Omental fat pad (tissue), 4 donors: Measurements from ENCODE around the gene ULK1. TPM values are rescaled to one million over a fixed set of nuclear protein-coding genes. Genes with fewer than 3 reads are reported as not detected.
A peak's percentile ranks its signal among the peaks of the same experiment; 100 is the strongest.

ENCODE experiments used
- ATAC-seq: fragments of 150-250 bp; one replicate; pipeline ENCODE4 v1.9.1; 2016; ENCODE audit warnings: mild to moderate bottlenecking, moderate library complexity; ENCODE audit not compliant: low FRiP score
- DNase-seq: peaks from one replicate; pipeline ENCODE4 v3.0.0-alpha.2; 2019; ENCODE audit warnings: low spot score
- CTCF ChIP-seq, 3 donors: fragments of 450-650 bp; IDR thresholded peaks; one replicate each; pipeline ENCODE4 v1.5.1; 2016 to 2017; ENCODE audit warnings: antibody characterized with exemption in 3 of 3, mild to moderate bottlenecking in 3 of 3, moderate library complexity in 2 of 3
- total RNA-seq, 4 donors: library from RNA; depleted of rRNA; stranded (reverse); fragments of >200 nt; gene quantifications; one replicate each; pipeline ENCODE4 v1.1.0, GENCODE V29; 2016

Gene ULK1
- total RNA-seq, 4 donors from 2014 or later, result 7.7 to 24.4 (median 9.4) TPM

DNA sequence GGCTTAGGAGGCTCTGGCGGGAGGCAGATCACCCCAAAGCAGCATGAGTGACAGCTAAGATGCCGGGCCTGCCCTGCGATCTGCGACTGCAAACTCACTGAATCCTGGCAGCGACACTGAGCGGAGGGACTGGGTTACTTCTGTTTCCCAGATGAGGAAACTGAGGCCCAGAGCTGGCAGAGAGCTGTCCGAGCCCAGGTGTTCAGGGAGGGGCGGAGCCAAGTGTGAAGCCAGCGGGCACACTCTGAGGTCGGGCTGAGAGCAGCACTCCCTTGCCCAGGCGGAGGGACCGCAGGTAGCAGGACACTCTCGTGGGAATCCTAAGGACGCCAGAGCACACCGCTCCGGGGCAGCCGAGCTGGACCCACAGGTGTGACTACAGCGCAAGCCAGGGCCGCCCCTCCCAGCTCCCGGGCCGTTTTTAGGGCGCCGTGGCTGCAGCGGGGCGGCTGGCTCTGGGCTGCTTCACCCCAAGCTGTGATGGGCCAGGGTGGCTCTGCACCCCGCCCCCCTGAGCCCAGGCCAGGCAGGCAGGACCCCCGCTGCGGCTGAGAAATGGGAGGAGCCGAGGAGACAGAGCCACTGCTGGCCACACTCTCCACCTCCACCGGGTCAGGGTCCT, 38.8 kb upstream of the ULK1 start:
- no peak for TF ChIP-seq CTCF (IDR thresholded peaks at IDR 0.05)
- DNase-seq (no peak), ATAC-seq (no peak)

- no peak for TF ChIP-seq CTCF (IDR thresholded peaks at IDR 0.05)
- ATAC-seq (no peak), DNase-seq (no peak)
These were observed 37.9 kb upstream of the ULK1 start for GRCh38 chr12:131856366-131857097.

DNA sequence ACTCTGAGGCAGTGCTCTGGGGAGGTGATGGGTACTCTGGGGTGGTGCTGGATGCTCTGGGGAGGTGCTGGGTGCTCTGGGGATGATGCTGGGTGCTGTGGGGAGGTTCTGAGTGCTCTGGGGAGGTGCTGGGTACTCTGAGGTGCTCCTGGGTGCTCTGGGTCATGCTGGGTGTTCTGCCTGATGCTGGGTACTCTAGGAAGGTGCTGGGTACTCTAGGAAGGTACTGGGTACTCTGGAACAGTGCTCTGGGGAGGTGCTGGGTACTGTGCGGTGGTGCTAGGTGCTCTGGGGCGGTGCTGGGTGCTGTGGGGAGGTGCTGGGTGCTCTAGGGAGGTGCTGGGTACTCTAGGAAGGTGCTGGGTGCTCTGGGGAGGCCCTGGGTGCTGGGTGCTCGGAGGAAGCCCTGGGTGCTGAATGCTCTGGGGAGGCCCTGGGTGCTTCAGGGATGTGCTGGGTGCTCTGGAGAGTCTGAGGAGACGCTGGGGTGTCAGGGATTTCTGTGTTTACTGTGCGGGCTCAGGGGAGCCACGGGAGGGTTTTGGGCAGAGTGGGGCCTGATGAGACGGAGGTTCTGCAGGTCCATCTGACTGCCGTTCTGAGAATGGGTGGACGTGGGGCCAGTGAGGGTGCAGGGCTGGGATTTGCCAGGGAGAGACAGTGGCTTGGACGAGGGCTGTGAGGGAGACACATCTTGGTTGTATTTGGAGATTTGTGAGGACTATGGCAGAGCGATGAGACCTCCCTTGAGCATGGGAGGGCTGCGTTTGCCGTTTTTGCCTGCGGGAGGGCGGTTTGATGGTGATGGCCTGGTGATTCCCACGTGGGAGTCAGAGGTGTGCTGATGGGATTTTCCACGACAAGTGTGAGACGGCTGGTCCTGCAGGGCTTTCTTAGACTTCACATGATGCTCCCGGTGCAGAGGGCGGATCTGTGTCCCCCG, 36.2 kb upstream of the ULK1 start:
- ATAC-seq (no peak), DNase-seq (no peak)
- TF ChIP-seq CTCF (IDR thresholded peaks at IDR 0.05), result no peak

DNA sequence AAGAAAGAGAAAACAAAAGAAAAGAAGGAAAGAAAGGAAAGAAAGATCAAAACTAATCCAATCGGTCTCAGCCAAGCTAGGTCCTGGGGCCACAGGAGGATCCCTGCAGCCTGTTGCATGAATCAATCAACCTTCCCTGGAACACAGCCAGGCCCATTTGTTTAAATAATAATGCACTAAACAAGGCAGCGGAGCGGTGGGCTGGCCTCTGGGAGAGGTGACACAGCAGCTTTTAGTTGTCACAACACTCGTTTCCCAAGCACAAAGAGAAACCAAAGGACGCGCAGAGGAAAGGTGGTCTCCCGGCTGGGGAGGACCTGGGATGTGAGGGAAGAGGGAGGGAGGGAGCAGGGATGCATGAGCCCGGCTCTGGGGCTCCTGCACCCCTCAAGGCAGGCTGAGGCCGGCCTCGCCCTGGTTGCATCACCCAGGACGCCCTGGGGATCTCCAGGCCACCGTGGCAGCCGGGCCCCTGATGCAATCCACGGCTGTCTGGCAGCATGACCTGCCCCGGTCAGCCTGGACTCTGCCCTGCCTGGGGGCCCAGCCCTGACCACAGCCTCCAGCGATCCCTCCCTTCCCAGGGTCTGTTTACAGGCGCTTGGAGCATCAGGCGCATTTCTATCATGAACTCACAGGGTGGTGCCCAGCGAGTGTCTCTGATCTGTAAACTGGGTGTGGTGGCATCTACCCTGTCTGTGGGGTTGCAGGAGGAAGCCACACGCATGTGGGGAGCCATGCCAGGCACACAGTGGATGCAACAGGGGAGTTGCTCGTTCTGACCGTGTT, 33.8 kb upstream of the ULK1 start:
- peak; percentile 64 for ATAC-seq
- no peak for DNase-seq
- TF ChIP-seq CTCF (IDR thresholded peaks at IDR 0.05), result no peak

DNA sequence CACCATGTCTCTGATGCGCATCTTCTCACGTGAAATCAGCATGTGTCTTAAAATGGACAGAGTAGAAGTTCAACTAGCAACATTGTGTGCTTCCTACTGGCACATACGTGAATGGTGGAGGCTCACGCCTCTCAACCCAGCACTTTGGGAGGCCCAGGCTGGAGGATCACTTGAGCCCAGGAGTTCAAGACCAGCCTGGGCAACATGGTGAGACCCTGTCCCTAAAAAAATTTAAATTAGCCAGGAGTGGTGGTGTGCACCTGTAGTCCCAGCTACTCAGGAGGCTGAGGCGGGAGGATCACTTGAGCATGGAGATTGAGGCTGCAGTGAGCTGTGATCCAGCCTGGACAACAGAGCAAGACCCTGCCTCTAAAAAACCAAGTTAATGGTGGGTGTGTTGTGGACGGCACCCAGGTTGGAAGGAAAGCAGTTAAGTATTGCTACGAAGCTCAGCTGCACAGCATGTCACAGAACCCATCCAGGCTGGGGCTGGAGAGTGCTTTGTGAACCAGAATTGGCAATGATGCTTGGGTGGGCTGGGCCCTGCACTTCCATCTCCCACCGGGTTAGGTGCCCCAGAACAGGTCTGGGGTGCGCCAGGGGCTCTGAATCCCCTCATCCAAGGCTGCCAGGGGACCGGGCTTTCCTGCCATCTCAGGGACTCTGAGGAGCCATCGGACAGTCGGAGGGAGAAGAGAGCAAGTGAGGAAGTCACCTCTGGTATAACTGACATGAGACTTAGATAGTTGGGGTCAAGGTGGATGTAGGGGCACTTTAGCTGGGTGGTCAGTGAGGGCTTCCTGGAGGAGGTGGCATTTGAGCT, 33.0 kb upstream of the ULK1 start:
- ATAC-seq (no peak), DNase-seq (no peak)
- TF ChIP-seq CTCF (IDR thresholded peaks at IDR 0.05), result no peak

DNA sequence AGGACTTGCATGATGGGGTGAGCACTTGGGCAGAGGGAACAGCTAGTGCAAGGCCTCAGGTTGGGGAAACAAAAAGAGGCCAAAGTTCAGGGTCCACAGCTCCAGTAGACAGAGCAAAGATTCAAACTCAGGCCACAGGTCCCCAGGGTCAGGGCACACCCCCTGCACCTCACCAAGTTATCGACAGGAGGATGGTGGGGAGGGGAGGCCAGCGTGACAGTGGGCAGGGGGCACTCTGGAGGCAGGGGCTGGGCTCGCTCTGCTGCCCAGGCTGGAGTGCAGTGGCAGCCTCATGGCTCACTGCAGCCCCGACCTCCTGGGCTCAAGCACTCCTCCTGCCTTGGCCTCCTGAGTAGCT, 32.4 kb upstream of the ULK1 start:
- ATAC-seq, result no peak
- DNase-seq, result no peak
- no peak for TF ChIP-seq CTCF (IDR thresholded peaks at IDR 0.05)
